Measurements from ENCODE around the gene LLGL2. TPM values are rescaled to one million over a fixed set of nuclear protein-coding genes. Genes with fewer than 3 reads are reported as not detected.
A peak's percentile ranks its signal among the peaks of the same experiment; 100 is the strongest.
"Not testable (repeated sequence)": the region's sequence is repeated elsewhere in the genome, so short reads cannot be mapped to it uniquely, and the experiment has no call there.

LLGL2 gene, protein sequence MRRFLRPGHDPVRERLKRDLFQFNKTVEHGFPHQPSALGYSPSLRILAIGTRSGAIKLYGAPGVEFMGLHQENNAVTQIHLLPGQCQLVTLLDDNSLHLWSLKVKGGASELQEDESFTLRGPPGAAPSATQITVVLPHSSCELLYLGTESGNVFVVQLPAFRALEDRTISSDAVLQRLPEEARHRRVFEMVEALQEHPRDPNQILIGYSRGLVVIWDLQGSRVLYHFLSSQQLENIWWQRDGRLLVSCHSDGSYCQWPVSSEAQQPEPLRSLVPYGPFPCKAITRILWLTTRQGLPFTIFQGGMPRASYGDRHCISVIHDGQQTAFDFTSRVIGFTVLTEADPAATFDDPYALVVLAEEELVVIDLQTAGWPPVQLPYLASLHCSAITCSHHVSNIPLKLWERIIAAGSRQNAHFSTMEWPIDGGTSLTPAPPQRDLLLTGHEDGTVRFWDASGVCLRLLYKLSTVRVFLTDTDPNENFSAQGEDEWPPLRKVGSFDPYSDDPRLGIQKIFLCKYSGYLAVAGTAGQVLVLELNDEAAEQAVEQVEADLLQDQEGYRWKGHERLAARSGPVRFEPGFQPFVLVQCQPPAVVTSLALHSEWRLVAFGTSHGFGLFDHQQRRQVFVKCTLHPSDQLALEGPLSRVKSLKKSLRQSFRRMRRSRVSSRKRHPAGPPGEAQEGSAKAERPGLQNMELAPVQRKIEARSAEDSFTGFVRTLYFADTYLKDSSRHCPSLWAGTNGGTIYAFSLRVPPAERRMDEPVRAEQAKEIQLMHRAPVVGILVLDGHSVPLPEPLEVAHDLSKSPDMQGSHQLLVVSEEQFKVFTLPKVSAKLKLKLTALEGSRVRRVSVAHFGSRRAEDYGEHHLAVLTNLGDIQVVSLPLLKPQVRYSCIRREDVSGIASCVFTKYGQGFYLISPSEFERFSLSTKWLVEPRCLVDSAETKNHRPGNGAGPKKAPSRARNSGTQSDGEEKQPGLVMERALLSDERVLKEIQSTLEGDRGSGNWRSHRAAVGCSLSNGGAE
- 10 to 100 TPM in 2 of 4 donors, 1 to 10 TPM in 2; 6.1 to 12.3 (median 9.1) TPM for total RNA-seq

DNA sequence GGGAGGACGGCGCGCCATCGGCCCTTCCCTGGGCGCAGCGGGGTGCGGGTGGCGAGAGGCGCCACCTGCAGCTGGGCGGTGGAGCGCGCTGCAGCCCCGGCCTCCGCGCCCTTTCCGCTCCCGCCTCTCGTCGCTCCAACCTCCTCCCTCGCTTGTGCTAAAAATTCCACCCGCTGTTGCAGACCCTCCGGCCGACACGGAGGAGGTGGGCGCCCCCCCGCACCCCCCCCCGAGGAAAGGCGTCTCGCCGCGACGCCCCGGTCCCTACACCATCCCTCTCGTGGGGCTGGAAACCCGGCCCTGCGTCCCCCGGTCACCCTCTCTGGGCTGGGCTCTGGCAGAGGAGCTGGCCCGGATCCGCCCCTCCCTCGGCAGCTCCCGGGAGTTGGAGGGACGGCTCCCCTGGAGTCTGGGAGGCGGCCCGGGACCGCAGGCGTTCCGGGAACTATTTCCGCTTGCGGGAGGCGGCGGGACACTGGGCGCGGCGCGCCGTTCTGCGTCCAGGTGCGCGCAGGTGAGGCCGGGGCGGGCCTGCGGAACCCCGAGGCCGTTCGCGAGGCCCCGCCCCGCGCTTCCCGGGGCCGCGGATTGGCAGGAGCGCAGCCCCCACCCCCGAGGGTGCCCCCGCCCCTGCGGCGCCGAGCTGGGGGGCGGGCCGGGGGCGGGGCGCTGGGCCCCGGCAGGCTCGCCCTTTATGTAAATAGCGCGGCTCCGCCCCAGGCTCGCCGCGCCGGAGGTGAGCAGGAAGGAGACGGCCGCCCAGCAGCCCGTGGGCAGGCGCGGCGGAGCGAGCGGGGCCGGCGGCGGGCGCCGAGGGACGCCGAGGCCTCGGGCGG is at the start of gene LLGL2:
Gene LLGL2, plus strand, starts transcription at position 728 of the 836 bp plus-strand sequence. CDS start 17,730 bp downstream, outside the sequence.
- Histone ChIP-seq H3K4me1 (peaks cover 17 to 29% (median 23%) of the 10 kb centered on the region in 4 donors), H3K9me3 (no peaks in the 10 kb centered on the region), H3K4me3 (peak within 1 kb of the TSS; percentile 67 to 75 (median 70)), H3K36me3 (peaks cover 0 to 27% (median 15%) of the 10 kb centered on the region in 4 donors), H3K27me3 (no peaks in the 10 kb centered on the region), H3K27ac (replicated peaks in 1 of 4) (peak within 1 kb of the TSS; percentile 62 to 75 (median 73))
- 2% methylated on average over 24 of the region's 108 CpGs for WGBS
- intact Hi-C loops (cut with DNase I), result no loop called here
- no peak for DNase-seq (ENCODE audit: extremely low spot score)
- peak; percentile 41 to 54 (median 48) for TF ChIP-seq CTCF (IDR thresholded peaks at IDR 0.05)
- no peak for TF ChIP-seq EP300 (IDR thresholded peaks at IDR 0.05)
- no peak for TF ChIP-seq POLR2A (IDR thresholded peaks at IDR 0.05; ENCODE audit: low read depth)
- TF ChIP-seq POLR2AphosphoS5 (IDR thresholded peaks at IDR 0.05), result peak in 1 of 2 donors; percentile 46

DNA sequence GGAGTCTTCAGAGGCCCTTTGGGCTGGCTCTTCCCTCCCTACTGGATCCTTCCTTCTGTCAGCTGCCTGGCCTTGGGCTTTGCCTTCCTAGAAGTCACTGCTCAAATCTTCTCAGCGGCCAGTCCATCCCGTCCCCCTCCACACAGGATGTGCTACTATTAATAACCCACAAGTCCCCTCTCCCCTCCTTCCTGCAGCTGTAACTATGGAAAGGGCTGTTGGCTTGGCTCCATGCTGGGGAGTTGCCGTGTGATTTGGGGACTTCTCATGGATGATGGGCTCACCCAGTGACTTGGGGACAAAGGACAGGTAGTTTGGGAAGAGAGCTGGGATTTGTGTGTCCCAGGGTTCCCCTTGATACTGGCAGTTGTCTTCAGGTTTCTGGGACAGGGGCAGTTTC is 49.6 kb upstream of the LLGL2 start:
- intact Hi-C loops (cut with DNase I), result no loop called here
- H3K4me1 ChIP-seq, result peaks cover 34 to 67% (median 55%) of the 10 kb centered on the region in 4 donors
- H3K9me3 ChIP-seq, result no peaks in the 10 kb centered on the region
- no peak for DNase-seq (ENCODE audit: extremely low spot score)
- H3K4me3 ChIP-seq, result peak overlapping the region in 2 of 4 donors; percentile 3 to 6
- peak overlapping the region; percentile 61 to 78 (median 72) for H3K27ac ChIP-seq (replicated peaks in 1 of 4)
- no peaks in the 10 kb centered on the region for H3K27me3 ChIP-seq
- no peak for TF ChIP-seq CTCF (IDR thresholded peaks at IDR 0.05)
- TF ChIP-seq POLR2A (IDR thresholded peaks at IDR 0.05; ENCODE audit: low read depth), result no peak
- TF ChIP-seq EP300 (IDR thresholded peaks at IDR 0.05), result no peak
- no peak for TF ChIP-seq POLR2AphosphoS5 (IDR thresholded peaks at IDR 0.05)
- WGBS, result 26% methylated on average over 3 of the region's 3 CpGs
- H3K36me3 ChIP-seq, result peaks cover 0 to 26% (median 22%) of the 10 kb centered on the region in 4 donors

DNA sequence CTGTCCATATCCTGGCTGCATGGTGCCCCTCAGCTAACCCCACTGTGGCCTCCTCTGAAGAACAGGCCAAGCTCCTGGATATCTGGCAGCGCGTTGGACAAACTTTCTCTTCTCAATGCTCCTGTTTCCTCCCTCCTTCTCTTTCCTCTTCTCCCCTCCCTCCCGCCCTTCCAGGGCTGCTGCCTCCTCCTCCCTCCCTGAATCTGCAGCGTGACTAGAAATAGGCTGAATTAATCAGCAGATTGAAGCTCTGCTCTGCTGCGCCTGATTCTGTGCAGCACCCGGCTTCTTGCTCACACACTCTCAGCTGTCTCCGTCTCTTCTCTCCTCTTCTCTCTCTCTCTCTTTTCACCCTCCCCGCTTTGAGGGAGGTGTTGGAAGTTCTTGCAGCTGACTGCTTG is 49.2 kb upstream of the LLGL2 start:
- H3K4me1 ChIP-seq, result peaks cover 38 to 71% (median 57%) of the 10 kb centered on the region in 4 donors
- TF ChIP-seq POLR2A (IDR thresholded peaks at IDR 0.05; ENCODE audit: low read depth) (no peak), EP300 (IDR thresholded peaks at IDR 0.05) (no peak), POLR2AphosphoS5 (IDR thresholded peaks at IDR 0.05) (no peak)
- H3K27me3 ChIP-seq, result no peaks in the 10 kb centered on the region
- H3K36me3 ChIP-seq, result peaks cover 0 to 29% (median 22%) of the 10 kb centered on the region in 4 donors
- WGBS, result 33% methylated on average over 8 of the region's 8 CpGs
- no peaks in the 10 kb centered on the region for H3K9me3 ChIP-seq
- no peak for DNase-seq (ENCODE audit: extremely low spot score)
- intact Hi-C loops (cut with DNase I), result no loop called here
- peak overlapping the region in 2 of 4 donors; percentile 3 to 6 for H3K4me3 ChIP-seq
- peak overlapping the region; percentile 61 to 78 (median 72) for H3K27ac ChIP-seq (replicated peaks in 1 of 4)

DNA sequence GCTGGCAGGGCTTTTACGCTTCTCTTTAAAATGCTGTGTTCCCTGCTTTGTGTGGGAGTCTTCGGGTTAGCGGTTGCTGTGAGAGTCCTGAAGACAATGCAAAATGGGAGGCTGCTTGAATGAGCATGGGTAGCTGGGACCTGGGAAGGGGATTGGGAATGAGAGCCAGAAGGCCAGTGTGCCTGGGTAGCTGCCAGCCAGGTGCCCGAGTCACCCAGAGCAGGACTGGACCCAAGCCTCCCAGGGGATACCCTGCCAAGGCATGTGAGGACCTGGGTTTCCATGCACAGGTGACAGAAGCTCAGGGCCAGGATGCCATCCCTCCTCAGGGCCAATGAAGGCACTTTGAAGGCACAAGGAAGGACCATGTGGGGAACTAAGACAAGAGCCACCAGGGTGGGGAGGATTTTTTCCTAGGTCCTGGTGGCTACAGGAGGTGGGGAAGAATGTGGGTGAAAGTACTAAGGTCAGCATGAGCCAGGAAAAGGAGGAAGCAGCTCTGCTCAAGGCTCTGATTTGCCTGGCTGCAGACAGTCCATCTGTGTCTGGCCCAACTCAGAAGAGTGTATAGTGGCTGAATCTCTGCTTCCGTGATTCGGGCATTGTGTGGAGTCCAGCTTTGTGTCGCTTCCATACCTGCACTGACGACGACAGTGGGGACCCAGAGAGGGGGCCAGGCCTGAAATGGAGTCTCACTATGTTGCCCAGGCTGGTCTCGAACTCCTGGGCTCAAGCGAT is 48.6 kb upstream of the LLGL2 start:
- intact Hi-C loops (cut with DNase I), result no loop called here
- Histone ChIP-seq H3K27me3 (no peaks in the 10 kb centered on the region), H3K4me3 (peak overlapping the region in 2 of 4 donors; percentile 3 to 6), H3K27ac (replicated peaks in 1 of 4) (peak overlapping the region; percentile 61 to 78 (median 72)), H3K4me1 (peaks cover 39 to 78% (median 62%) of the 10 kb centered on the region in 4 donors), H3K36me3 (peaks cover 0 to 25% (median 16%) of the 10 kb centered on the region in 4 donors), H3K9me3 (no peaks in the 10 kb centered on the region)
- 48% methylated on average over 9 of the region's 11 CpGs for WGBS
- no peak for TF ChIP-seq POLR2A (IDR thresholded peaks at IDR 0.05; ENCODE audit: low read depth)
- no peak for TF ChIP-seq CTCF (IDR thresholded peaks at IDR 0.05)
- TF ChIP-seq POLR2AphosphoS5 (IDR thresholded peaks at IDR 0.05), result no peak
- no peak for TF ChIP-seq EP300 (IDR thresholded peaks at IDR 0.05)
- no peak for DNase-seq (ENCODE audit: extremely low spot score)

GRCh38 chr17:75477490-75477862 is 48.0 kb upstream of the LLGL2 start:
- H3K9me3 ChIP-seq; H3K27me3 ChIP-seq; H3K4me3 ChIP-seq; DNase-seq (ENCODE audit: extremely low spot score); intact Hi-C loops (cut with DNase I): not testable (repeated sequence)
- Histone ChIP-seq H3K4me1 (peaks cover 39 to 81% (median 67%) of the 10 kb centered on the region in 4 donors), H3K36me3 (peaks cover 0 to 19% (median 10%) of the 10 kb centered on the region in 4 donors), H3K27ac (replicated peaks in 1 of 4) (peak overlapping the region; percentile 61 to 78 (median 72))
- WGBS, result 91% methylated on average over 11 of the region's 11 CpGs
